Jurkat, Clone E6-1 (cell line): Measurements from ENCODE around the gene SLC22A2. TPM values are rescaled to one million over a fixed set of nuclear protein-coding genes. Genes with fewer than 3 reads are reported as not detected.
"Not testable (repeated sequence)": the region's sequence is repeated elsewhere in the genome, so short reads cannot be mapped to it uniquely, and the experiment has no call there.

Experiments
- DNase-seq: peaks from one replicate; pipeline ENCODE4 v3.0.0-alpha.2; 2011; ENCODE audit warnings: low read depth, low spot score
- H3K4me3 ChIP-seq: 2 replicates; pipeline ENCODE4 v1.5.1; 2011; ENCODE audit warnings: mild to moderate bottlenecking, low read length, control low read depth, moderate library complexity
- polyA plus RNA-seq: library from polyadenylated mRNA; unstranded; fragments of >200 nt; gene quantifications from one replicate; pipeline ENCODE4 v1.2.1, GENCODE V29; 2012; ENCODE audit warnings: missing spikeins; ENCODE audit not compliant: insufficient read length, insufficient read depth

SLC22A2 gene
- polyA plus RNA-seq: not detected

DNA sequence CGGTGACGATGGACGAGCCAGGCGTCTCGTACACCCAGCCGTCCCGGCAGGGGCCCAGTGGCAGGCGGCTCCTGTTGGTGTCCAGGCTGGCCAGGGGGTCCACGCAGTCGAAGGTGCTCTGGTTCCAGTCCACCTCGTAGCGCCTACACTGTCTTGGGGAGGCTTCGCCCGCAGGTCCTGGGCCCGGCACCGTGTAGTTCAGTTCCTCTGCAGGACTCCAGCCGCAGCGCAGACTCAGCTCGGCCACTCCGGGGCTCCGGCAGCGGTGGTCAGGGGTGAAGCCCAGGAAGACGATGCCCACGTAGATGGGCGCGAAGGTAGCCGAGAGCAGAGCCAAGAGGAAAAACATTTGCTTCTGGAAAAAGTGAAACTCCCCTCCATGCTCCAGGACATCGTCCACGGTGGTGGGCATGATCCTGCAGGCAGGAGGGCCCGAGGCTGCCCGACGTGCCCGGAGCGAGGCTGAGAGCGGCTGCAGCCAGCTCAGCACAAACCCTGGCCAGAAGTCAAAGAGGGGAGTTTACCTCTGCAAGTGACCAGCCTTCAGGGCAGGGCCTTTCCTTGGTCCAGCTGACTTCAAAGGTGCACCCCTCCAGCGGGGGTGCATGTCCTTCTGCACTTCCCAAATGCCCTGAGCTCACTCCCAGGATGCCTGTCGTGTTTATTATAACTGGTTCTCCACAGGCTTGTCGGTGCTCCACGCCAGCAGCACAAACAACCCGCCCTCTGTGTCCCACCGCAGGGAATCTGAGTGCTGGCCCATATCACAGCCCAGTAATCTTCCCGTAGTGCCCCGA lies at the start of gene SLC22A2:
Gene SLC22A2 (minus strand): TSS at position 476 of the 797 bp plus-strand sequence. CDS start 64 bp downstream, at position 412.
- H3K4me3 ChIP-seq: no peak within 1 kb of the TSS
- no peak for DNase-seq

DNA sequence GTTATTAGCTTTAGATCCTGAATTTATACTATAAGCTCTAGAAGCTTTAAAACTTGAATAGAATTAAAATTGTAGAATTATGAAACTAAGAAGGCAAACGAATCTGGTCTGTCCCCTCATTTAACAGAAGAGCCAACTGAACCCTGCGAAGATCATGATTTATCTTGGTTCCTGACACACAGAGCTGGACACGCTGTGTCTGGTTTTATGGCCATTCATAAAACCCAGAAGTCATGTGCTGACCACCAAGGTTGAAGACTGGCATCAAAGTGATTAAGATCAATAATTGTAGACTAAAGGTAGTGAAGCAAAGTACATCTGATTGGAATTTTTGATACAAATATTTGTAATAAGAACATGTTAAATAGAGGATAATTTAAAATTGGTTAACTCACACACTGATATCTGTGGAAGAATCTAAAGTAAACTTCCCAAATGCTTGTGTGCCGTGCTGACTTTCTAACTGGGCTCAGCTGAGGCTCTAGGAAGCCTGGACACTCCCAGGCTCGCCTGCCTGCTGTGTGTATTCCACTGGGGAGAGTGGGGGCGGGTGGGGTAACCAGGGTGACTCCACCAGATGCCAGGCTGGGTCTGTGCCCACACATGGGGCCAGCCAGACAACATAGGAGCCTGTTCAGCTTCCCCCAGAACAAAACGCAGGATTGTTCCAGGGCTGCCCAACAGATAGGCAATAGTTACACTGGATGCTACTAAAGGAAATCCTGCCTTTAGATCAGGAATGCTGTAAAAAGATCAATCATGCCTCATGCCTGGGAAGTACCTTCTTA lies 47.5 kb upstream of the SLC22A2 start:
- H3K4me3 ChIP-seq: no peak overlapping the region
- DNase-seq: no peak

DNA sequence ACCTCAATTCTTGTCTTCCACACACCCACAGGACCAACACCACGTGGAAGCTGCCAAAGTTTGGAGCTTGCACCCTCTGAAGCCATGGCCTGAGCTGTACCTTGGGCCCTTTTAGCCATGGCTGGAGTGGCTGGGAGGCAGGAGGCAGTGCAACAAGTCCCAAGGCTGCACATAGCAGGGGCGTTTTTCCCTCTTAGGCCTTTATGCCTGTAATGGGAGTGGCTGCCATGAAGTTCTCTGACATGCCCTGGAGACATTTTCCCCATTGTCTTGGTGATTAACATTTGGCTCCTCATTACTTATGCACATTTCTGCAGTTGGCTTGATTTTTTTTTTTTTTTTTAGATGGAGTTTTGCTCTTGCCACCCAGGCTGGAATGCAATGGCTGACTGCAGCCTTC lies 45.2 kb upstream of the SLC22A2 start:
- DNase-seq: no peak
- no peak overlapping the region for H3K4me3 ChIP-seq

DNA sequence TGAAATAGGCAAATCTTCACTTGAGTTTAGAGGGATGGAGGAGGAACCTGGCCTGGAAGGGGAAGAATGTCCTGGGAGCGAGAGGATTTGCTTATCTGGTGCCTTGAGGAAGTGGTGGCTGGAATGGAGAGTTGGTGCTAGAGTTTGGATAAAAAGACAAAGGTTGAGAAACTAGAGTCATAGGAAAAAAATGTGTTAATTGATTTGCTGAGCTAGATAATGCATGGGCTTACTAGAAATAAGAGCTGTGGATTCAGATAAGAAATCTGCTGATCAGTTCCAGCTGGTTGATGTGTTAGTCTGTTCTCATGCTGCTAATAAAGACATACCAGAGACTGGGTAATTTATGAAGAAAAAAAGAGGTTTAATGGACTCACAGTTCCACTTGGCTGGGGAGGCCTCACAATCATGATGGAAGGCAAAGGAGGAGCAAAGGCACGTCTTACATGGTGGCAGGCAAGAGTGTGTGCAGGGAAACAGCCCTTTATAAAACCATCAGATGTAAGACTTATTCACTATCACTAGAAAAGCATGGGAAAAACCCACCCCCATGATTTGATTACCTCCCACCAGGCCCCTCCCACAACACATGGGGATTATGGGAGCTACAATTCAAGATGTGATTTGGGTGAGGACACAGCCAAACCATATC lies 43.9 kb upstream of the SLC22A2 start:
- not testable (repeated sequence) for H3K4me3 ChIP-seq, DNase-seq

DNA sequence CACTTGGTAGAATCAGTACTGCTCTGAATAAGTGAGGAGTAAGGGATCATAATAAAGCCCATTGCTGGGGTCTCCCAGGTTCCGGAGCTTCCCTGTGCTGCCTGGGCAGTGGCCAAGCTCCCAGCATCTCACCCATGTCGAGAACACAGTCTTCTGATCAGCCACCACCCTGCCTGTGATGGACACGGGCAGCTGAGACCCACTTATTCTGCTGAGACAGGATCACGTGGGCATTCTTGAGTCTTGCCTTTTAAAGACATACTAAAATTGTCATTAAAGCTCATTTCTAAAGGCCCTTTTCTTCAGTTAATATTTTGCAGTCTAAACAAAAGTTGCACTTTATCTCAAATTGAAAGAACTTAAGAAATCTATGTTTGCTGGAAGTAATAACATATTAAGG lies 42.7 kb upstream of the SLC22A2 start:
- no peak overlapping the region for H3K4me3 ChIP-seq
- no peak for DNase-seq

DNA sequence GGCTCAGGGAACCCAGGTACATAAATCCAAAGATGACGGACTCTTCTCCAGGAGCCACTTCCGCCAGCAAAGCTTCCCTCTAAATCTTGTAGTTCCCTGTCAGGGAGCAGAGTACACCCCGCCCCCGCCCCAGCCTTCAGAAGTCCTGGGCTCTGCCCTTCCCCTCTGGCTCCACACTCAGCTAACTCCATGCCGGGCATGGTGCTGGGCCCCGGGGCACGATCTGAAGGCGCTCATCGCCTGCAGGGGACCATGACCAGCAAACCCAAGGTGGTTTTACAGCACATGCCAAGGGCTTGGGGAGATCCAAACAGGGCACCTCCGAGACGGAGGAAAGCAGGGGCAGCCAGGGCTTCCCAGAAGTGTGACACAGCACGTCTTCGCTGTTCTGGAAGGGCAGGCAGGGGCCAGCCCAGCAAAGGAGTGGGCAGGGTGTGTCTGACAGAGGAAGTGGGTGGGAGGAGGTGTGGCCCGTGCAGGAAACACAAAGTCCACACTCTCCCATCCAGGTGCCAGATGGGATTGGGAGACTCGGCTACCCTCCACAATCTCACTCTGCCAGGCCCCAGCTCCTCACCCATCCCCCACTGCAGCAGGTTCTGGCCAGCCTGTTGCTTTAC lies 41.6 kb upstream of the SLC22A2 start:
- no peak for DNase-seq
- H3K4me3 ChIP-seq: no peak overlapping the region

DNA sequence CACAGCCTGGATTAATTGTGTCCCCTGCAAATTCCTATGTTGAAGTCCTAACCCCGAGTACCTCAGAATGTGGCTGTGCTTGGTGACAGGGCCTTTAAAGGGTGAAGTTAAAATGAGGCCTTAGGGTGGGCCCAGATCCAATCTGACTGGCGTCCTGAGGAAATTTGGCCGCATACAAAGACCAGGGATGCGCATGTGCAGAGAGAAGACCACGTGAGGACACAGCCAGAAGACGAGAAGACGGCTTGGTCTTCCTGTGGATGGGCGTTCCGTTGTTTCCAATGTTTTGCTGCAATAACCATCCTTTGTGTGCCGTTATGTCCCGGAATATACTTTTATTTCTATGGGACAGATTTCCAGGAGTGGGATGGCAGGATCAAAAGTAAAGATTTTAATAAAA lies 40.9 kb upstream of the SLC22A2 start:
- H3K4me3 ChIP-seq: no peak overlapping the region
- DNase-seq: no peak

DNA sequence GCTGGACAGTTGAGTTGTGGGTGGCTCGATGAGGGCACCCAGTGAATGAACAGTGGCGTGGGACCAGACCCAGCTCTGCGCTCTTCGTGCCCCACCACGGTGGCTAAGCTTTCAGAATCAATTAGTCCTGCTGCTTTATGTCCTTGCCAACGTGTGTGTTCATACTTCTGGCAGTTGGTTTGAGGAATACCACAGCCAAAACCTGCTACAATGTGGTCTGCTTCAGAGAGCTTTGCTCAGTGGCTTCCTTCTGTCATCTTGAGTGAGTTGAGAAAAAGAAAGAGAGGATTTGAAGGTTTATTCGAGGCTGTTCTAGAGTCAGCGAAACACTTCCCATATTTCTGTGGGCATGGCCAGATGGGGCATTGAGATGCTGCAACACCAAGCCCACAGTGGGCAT lies 39.5 kb upstream of the SLC22A2 start:
- DNase-seq: peak; percentile 76

DNA sequence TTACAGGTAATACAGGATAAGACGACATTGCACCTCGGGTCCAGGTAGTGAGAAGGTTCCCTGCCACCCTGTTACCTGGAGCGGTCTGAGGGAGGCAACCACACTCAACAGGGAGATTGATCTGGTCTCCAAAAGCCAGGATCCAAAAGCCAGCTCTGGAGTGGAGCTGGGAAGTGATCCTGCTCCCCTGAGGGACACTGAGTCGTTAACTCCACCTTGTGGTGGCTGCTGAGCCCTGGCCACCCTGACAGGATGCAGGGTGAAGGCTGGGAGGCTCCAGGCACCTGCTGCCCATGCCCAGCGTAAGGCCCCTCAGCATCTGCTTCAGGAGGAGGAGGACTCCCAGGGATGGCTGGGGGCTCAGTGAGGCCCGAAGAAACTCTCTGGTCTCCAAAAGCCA lies 38.7 kb upstream of the SLC22A2 start:
- DNase-seq: no peak
- no peak overlapping the region for H3K4me3 ChIP-seq

More for the DNA sequence above, 39.5 kb upstream of the SLC22A2 start:
- peak overlapping the region; percentile 24 for H3K4me3 ChIP-seq

DNA sequence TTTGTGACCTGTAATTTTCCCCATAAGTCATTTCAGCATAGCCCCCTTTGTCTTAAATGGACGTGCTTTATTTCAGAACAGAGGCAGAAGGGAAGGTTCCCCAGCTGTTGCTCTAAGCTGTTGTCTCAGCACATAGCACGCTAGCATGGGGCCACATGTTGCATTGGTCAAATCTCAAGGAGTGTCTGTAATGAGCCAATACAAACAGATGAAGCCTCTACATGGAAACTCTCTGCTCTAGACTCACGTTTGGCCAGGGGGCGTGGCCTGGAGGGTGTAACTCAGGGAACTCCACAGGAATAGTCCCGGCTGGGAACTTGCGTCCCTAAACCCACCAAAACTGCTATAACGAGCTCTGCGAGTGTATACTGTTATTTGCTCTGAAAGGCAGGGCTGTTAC lies 35.2 kb upstream of the SLC22A2 start:
- H3K4me3 ChIP-seq: no peak overlapping the region
- DNase-seq: no peak

DNA sequence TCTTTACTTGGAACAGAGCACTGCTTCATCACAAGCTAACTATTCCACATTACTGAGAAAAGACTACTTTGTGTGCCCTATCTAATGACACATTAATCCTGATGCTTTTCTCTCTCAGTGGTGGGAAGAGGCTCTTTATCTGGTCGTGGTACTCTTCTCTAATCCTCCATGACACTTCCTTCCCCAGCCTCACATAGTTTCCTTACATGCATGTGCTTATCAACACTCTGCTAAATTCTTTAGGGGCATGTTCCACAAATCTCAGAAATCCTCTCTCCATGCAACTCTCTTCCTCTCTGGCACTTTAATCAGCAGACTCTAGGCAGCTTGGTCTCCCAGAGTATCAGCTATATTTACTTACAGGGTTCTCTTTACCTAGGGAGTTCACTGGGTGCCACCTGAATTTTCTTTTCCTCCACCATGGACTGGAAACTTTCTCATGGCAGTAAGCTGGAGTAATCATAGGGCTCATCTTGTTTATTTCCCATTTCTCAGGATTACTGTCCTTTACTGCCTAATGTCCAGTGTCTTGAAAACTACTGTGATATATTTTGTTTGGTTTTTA lies 27.0 kb upstream of the SLC22A2 start:
- DNase-seq: no peak
- H3K4me3 ChIP-seq: no peak overlapping the region

DNA sequence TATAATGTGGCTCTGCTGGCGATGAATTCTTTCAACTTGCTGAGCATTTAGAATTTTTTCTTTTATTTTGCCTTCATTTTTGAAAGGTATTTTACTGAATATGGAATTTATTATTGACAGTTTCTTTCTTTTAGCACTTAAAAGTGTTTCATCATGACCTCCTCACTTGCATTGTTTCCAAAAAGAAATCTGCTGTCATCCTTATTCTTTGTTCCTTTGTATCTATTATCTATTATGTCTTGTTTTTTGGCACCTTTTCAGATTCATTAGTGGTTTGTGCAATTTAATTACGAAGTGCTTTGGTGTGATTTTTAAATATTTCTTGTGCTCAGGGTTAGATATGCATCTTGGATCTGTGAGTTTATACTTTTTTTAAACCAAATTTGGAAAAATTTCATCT lies 26.0 kb upstream of the SLC22A2 start:
- DNase-seq: no peak
- no peak overlapping the region for H3K4me3 ChIP-seq

DNA sequence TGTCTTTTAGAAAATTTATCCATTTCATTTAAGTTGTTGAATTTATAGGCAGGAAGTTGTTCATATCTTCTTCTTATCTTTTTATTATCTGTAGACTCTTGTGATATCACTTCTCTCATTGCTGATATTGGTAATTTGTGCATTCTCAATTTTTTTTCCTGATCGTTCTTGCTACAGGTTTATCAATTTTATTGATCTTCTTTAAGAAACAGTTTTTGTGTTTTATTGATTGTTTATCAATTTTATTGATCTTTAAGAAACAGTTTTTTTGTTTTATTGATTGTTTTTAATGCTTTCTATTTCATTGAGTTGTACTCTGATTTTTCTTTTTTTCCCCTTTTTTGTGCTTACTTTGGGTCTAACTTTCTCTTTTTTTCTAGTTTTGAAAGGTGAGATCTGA lies 23.8 kb upstream of the SLC22A2 start:
- DNase-seq: no peak
- H3K4me3 ChIP-seq: no peak overlapping the region

DNA sequence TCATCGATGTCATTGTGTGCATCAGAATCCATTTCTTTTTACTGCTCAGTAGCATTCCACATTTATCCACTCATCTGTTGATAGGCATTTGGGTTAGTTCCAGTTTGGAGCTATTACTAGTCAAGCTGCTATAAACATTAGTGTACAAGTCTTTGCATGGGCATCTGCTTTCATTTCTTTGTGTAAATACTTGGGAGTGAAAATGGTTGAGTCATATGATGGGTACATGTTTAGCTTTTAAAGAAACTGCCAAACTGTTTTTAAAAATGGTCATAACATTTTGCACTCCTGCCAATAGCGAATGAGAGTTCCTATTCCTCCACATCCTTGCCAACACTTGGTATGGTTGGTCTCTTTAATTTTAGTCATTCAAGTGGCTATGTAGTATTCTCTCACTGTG lies 21.2 kb upstream of the SLC22A2 start:
- no peak for DNase-seq
- H3K4me3 ChIP-seq: no peak overlapping the region

DNA sequence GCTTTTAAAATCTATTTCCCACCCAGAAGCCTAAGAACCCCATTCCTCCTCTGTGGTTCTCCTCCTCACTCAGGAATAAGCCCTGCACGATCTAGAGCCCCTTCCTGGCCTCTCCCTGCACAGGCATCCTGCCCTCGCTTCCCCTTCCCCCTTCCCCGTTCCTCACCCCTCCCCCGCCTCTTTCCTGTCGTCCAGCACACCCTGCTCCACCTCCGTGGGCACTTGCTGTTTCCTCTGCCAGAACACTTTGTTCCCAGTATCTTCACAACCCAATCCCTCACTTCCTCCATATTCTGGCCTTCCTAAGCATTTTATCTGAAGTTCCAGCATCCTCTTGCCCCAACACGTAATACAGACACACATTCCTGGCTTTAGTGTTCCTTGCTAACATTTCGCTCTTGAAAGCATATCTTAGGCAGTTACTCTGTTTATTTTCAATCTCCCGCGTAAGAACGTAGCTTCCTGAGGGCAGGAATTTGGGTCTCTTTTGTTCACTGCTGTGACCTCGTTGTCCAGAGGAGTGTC lies 20.2 kb upstream of the SLC22A2 start:
- no peak for DNase-seq
- no peak overlapping the region for H3K4me3 ChIP-seq

DNA sequence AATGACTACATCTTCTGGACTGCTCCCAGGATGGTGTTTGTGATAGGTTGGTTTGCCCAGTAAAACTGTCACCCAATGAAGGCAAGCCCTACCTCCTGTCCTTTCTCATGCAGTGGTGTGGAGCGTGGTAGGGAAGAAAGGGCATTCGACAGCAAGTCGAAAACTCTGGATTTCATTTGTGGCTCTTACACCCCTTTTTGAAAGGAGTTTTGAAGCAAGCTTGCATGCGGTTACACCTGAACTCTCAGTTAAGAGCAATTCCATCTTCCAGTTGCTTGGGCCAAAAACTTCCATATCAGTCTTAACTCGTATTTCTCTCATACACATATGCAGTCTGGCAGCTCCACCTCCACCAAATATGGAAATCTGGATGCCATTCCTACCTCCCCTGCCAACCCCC lies 19.7 kb upstream of the SLC22A2 start:
- no peak for DNase-seq
- H3K4me3 ChIP-seq: no peak overlapping the region

DNA sequence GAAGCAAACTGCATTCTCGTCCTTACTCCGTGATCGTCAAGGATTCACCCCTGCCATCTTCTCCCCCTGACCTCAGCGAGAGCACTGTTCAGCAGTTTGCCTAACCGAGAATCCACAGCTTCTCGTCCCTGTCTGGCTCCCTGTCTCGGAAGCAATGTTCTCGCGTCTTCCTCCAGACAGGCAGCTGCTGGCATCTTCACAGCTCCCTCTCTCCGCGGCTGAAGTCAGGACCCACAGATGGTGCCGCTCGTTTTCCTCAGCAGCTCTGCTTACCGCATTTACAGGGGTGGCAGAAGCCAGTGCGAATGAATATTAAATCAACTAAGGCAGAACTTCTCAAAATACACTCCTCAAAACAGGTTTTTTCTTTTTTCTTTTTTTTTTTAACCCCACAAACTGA lies 18.9 kb upstream of the SLC22A2 start:
- DNase-seq: no peak
- H3K4me3 ChIP-seq: no peak overlapping the region

DNA sequence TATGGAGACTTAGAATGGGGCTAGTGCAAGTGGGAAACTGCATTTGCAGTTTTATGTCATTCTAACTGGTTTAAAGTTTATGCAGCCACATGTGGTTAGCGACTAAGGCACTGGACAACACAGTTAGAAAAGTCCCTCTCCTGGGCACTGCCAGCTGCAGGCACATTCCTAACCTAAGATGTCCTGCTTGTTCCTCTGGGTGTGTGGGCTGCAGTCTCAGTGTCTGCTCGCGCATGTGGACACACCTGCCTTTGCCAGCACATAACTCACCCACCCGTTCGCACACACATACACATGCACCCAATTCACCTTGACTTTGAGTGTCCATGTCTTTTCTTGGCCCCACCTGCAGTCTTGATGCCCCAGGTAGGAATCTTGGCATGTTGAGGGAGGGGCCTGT lies 18.5 kb upstream of the SLC22A2 start:
- H3K4me3 ChIP-seq: no peak overlapping the region
- DNase-seq: no peak

DNA sequence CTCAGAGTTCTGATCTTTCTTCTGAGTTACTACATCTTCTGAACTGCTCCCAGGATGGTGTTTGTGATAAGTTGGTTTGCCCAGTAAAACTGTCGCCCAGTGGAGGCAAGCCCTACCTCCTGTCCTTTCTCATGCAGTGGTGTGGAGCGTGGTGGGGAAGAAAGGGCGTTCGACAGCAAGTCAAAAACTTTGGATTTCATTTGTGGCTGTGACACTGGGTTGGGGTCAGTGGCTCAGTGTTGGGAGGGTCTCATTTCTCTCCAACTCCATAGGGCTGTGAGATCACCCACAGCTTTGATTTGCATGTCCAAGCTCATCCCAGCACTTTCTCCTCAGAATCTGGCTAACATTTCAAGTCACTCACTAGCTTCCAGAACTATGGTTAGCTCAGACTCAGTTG lies 17.5 kb upstream of the SLC22A2 start:
- H3K4me3 ChIP-seq: no peak overlapping the region
- DNase-seq: no peak
